GM21381 (cell line): ENCODE data around the gene ATG14.
A peak's percentile ranks its signal among the peaks of the same experiment; 100 is the strongest.
"Not testable (repeated sequence)": the region's sequence is repeated elsewhere in the genome, so short reads cannot be mapped to it uniquely, and the experiment has no call there.

Experiments used
- ATAC-seq: cut with Tn5 transposase; IDR thresholded peaks from one replicate; pipeline ENCODE4 v1.9.1; 2021; ENCODE audit warnings: mild to moderate bottlenecking, moderate library complexity; ENCODE audit not compliant: unreplicated experiment

ATG14 gene

DNA sequence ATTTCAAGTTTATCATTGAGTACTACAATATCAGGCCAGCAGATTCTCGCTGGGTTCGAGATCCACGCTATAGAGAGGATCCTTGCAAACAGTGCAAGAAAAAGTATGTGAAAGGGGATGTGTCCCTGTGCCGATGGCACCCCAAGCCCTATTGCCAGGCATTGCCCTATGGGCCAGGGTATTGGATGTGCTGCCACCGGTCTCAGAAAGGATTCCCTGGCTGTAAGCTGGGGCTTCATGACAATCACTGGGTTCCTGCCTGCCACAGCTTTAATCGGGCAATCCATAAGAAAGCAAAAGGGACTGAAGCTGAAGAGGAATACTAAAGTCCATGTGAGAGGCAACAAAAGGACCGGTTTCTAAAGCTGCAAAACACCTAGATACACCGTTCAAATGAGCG lies 59.4 kb downstream of the ATG14 start:
- no peak for ATAC-seq

DNA sequence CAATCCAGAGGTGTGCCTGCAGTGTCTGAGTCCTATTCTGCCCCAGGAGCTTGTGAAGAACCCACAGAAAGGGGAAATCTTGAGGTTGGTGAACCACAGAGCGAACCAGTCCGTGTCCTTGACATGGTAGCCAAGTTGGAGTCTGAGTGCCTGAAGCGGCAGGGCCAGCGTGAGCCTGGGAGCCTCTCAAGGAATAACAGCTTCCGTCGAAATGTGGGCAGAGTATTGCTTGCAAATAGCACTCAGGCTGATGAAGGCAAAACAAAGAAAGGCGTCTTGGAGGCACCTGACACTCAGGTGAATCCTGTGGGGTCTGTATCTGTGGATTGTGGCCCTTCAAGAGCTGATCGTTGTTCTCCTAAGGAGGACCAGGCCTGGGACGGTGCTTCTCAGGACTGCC lies 60.5 kb downstream of the ATG14 start:
- no peak for ATAC-seq

DNA sequence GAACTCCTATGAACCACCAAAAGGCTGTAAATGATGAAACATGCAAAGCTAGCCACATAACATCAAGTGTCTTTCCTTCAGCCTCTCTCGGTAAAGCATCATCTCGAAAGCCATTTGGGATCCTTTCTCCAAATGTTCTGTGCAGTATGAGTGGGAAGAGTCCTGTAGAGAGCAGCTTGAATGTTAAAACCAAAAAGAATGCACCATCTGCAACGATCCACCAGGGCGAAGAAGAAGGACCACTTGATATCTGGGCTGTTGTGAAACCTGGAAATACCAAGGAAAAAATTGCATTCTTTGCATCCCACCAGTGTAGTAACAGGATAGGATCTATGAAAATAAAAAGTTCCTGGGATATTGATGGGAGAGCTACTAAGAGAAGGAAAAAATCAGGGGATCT lies 61.2 kb downstream of the ATG14 start:
- ATAC-seq: no peak

GRCh38 chr14:55349565-55349964 lies 62.1 kb downstream of the ATG14 start:
- no peak for ATAC-seq

DNA sequence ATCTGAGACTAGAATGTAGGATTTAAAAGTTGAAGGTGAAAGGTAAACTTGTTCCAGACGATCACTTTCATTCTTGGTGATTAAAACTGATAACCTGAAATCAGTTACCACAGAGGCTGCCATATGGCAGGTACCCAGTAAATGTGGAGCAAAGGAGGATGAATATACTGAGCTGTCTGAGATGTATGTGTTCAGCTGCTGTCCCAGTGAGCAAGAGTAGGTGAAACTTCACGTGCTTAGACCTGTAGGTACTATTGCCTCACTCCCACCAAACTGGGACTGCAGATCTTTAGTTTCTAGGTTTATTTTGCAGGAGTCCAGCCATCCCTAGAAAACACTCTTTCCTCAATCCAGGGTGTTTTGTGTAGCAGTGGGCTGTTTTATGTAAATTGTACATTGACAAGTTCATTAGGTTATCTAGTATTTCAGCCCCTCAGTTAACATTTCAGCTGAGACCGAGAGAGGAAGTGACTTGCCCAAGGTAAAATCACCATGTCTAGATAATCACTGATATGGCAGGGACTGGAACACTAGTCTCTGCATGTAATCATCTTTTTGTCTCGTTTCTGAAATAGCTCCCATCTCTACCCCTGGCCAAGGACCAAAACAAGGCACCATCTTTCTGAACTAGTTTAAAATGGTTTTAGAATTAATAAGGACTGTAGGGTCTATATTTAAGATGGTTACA lies 62.7 kb downstream of the ATG14 start:
- ATAC-seq: peak; percentile 51

DNA sequence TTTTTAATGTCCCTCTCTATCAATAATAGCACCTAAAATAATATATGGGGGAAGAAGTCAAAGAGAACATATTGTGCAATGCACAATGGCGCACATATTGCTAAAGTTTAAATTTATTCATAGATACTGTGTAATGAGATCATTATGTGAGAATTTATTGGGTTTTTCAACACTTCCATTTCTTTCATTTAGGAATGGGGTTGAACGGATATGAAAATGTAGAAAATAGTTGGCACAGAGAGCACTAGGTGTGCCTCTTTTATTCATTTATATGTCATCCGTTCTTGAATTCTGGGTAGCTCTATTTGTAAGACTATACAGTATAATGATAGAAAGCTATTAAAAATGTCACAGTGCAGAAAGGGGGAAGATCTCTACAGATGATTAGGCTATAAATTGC lies 63.9 kb downstream of the ATG14 start:
- no peak for ATAC-seq

- ATAC-seq: no peak
Observed at GRCh38 chr14:55347040-55347439, 64.6 kb downstream of the ATG14 start.

- not testable (repeated sequence) for ATAC-seq
Observed at GRCh38 chr14:55344582-55345163, 67.0 kb downstream of the ATG14 start.

DNA sequence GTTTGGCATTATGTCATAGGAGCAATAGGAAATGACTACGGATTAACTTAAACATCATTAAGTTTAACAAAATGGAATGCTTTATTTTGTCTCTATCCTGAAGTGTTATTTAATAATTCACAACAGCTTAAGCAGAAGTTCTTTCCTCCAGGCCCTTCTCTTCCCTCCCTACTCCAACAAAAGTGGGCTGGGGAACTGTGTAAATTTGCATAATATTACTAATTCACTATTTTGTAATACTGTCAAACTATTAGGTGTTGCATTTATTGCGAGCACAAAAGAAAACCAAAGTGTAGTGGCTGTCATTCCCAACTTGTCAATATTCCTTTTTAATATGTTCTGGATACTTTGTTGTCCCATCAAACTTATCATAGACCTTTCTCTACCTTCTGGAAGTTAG lies 69.8 kb downstream of the ATG14 start:
- no peak for ATAC-seq

DNA sequence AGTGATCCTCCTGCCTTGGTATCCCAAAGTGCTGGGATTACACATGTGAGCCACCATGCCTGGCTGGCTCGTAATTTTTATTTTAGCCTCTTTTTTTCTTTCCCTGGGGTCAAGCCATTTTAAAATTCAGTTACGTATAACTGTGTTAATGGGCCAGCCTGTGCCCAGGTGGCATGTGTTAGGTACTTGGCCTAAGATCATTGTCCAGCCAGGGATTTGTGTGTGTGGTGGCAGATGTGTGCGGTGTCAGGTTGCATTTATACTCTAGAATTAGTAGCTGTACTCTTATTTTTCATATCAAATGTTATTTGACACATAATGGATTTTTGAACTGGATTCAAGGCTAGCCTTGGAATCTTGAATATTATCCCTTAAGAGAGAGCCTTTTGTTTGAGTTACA lies 71.1 kb downstream of the ATG14 start:
- no peak for ATAC-seq

DNA sequence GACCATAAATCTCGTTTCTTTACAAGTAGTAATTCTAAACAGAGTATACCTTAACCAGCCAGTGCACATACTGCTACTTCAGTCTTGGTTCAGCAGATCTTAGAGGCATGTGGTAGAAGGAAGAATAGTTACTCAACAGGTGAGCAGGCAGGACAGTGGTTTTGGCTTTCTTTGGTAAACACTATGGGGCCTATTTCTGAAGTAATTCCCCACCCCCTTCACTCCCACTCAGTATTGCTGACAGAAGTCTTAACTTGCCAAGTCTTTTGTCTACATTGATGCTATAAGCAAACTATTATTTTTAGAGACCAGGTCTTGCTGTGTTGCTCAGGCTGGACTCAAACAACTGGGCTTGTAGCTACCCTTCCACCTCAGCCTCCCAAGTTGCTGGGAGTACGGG lies 71.9 kb downstream of the ATG14 start:
- peak; percentile 61 for ATAC-seq

DNA sequence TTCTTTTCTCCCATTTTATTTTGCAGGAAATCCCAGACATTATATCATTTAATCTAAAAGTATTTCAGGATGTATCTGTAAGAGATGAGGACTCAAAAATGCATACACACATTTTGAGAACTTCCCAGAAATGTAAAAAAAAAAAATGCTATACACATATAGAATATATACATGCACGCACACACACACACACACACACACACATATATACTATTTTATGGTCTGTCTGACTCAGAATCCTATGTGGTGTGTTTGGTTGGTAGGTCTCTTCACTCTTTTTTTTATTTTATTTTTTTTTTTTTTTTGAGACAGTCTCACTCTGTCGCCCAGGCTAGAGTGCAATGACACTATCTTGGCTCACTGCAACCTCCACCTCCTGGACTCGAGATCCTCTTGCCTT lies 74.9 kb downstream of the ATG14 start:
- ATAC-seq: no peak

DNA sequence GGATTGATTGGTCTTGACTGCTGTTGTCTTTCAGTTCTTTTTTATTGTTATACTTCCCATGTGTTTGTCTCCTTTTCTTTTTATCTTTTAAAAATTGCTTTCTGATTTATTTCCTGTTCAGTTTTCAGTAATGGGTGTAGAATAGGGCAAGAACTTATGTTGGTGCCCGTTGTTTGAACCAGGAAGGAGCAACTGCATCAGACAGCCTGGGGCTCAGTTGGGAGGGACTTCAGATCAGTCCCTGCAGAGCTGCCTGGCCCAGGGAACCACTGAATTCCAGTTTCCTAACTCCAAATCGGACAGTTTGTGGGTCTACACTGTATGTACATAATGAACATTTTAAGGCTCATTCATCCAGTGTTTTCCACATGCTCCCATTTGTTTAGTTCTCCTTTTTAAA lies 75.5 kb downstream of the ATG14 start:
- ATAC-seq: no peak

- ATAC-seq: peak; percentile 48
Observed at GRCh38 chr14:55333711-55334485, 77.7 kb downstream of the ATG14 start.

- peak; percentile 59 for ATAC-seq
Observed at GRCh38 chr14:55332654-55333570, 78.7 kb downstream of the ATG14 start.

DNA sequence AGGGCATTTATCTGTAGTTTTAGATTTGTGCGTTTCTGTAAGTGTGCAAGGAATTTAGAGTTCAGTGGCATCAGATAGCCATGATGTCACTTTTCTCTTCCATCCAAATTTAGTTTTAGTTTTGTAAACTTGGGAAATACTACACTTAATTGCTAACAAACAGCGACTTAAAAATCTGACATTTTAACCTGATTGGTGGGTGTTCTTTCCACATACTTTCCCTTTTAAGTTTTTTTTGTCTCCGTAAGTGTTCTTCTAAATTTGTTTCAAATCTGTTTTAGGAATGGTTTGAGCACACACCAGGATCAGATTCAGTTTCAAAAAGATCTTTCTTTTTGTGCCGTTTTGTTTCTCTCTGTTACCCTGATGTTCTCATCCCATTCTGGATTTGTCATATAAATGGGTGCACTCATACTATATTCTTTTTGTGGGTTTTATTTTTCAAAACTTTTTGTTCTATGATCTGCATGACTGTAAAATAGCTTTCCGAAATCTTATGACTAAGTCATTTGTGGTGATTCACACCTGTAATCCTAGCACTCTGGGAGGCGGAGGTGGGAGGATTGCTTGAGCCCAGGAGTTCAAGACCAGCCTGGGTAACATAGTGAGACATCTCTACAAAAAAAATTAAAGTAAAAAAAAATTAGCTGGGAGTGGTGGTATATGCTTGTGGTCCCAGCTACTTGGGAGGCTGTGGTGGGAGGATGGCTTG lies 81.5 kb downstream of the ATG14 start:
- no peak for ATAC-seq

DNA sequence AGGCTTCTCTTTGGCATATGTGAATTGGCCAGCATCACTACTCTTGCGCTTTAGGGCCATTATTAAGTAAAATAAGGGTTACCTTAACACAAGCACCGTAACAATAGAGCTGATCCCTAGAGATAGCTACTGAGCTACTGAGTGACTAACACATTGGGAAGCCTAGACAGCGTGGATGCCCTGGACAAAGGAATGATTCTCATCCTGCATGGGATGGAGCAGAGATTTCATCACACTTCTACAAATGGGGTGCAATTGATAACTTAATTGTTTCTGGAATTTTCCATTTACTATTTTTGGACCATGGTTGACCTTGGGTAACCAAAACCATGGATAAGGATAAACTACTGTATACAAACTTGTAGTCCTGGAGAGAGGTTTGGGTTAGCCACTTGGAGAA lies 83.3 kb downstream of the ATG14 start:
- ATAC-seq: no peak

DNA sequence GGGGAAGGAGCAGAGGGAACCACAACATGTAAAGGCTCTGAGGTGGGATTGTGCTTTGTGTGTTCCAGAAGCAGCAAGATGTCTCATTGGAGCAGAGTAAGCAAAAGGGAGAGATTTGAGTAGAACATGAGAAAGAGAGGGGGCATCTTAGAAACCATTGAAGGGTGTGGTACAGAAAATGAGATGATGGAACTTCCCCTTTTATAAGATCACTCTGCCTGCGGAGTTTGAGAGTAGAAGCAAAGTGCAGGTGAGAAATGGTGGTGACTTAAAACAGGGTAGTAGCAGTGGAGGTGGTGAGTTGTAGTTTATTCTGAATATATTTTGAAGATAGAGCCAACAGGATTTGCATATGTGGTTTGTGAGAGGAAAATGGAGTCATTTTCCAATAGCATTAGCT lies 84.5 kb downstream of the ATG14 start:
- ATAC-seq: peak; percentile 83

- no peak for ATAC-seq
Observed at GRCh38 chr14:55324812-55325211, 86.8 kb downstream of the ATG14 start.

DNA sequence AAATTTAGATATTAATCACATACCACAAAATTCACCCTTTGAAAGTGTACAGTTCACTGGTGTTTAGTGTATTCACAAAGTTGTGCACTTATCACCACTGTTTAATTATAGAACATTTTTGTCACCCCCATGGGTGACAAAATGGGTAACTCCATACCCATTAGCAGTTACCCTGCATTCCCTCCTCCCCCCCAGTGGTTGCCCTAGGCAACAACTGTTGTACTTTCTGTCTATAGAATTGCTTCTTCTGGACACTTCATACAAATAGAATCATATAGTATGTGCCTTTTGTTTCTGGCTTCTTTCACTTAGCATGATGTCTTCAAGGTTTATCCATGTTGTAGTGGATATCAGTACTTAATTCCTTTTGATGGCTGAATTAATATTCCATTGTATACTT lies 87.7 kb downstream of the ATG14 start:
- no peak for ATAC-seq

DNA sequence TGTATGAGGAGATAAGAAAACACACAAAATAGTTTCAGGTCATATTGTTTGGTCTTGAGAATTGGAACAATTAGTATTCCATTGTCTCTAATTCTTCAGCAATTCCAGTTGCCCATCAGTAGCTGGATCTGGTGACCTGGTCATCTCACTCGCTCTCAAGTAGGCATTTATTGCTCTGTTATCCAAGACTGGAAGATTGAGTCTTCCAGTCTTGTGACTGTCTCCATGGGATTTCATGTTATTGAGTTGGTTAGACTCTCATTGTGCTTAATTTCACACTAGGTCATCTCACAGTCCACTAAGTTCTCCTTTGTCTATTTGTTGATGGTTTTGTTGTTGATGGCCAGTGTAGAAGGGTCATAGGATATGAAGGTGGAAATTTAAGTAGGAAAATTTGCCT lies 92.9 kb downstream of the ATG14 start:
- no peak for ATAC-seq
